ENCODE data around the gene COL9A2. TPM values are rescaled to one million over a fixed set of nuclear protein-coding genes. Genes with fewer than 3 reads are reported as not detected.

Gene COL9A2
- polyA plus RNA-seq, 1 of the 3 experiments (the other 2 are of a cell fraction): 0.94 TPM

- ChIA-PET CTCF (interaction anchor here (1.7 kb wide), 1 partner anchor 20 kb away, joined by 5 read pairs; no protein-coding TSS in a partner anchor), POLR2A (interaction anchor here (0.7 kb wide), 1 partner anchor 124 kb away, joined by 3 read pairs; no protein-coding TSS in a partner anchor)
- H3K9ac ChIP-seq: peak overlapping the region; percentile 99
- no peaks in the 10 kb centered on the region for H3K27me3 ChIP-seq (ENCODE audit: insufficient read depth)
- no peaks in the 10 kb centered on the region for H3K9me2 ChIP-seq
- peak overlapping the region; percentile 66 to 99 for H3K27ac ChIP-seq (ENCODE audit: low read depth in 2 of 2, low read length in 1 of 2)
- peak overlapping the region; percentile 88 for H3K4me2 ChIP-seq
- H3F3A ChIP-seq (replicated peaks; ENCODE audit: insufficient read depth): peaks cover 9% of the 10 kb centered on the region
- peaks cover 79% of the 10 kb centered on the region for H3K79me2 ChIP-seq (ENCODE audit: insufficient read depth)
- TF ChIP-seq YY1 (IDR thresholded peaks at IDR 0.05; ENCODE audit: low read depth) (no peak), RXRA (IDR thresholded peaks at IDR 0.05; ENCODE audit: borderline replicate concordance, low read depth) (no peak)
- TF ChIP-seq, protein P1, sequence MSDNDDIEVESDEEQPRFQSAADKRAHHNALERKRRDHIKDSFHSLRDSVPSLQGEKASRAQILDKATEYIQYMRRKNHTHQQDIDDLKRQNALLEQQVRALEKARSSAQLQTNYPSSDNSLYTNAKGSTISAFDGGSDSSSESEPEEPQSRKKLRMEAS (IDR thresholded peaks at IDR 0.05; ENCODE audit: low read depth): no peak
- no peaks in the 10 kb centered on the region for H4K20me1 ChIP-seq (ENCODE audit: insufficient read depth)
- peaks cover 28 to 38% of the 10 kb centered on the region in 2 experiments for H3K36me3 ChIP-seq (replicated peaks in 1 of 2; ENCODE audit: control insufficient read depth in 1 of 2, insufficient read depth in 2 of 2, low read length in 1 of 2)
- H3K9me3 ChIP-seq: no peaks in the 10 kb centered on the region
- WGBS (ENCODE audit: low lambda C conversion rate): 0% methylated on average over 3 of the region's 10 CpGs
- peaks cover 10 to 11% of the 10 kb centered on the region in 2 experiments; a peak in 3 of 4 replicates for H3K4me1 ChIP-seq (ENCODE audit: control insufficient read depth in 1 of 2, insufficient read depth in 2 of 2, low read depth in 1 of 2, low read length in 1 of 2)
- H3K4me3 ChIP-seq (ENCODE audit: low read depth in 2 of 2, low read length in 1 of 2): peak overlapping the region; percentile 75 to 93
- H2AFZ ChIP-seq (ENCODE audit: low read depth): peak overlapping the region; percentile 74
- DNase-seq: no peak
Measured at GRCh38 chr1:40258445-40258769, 58.7 kb downstream of the COL9A2 start.

DNA sequence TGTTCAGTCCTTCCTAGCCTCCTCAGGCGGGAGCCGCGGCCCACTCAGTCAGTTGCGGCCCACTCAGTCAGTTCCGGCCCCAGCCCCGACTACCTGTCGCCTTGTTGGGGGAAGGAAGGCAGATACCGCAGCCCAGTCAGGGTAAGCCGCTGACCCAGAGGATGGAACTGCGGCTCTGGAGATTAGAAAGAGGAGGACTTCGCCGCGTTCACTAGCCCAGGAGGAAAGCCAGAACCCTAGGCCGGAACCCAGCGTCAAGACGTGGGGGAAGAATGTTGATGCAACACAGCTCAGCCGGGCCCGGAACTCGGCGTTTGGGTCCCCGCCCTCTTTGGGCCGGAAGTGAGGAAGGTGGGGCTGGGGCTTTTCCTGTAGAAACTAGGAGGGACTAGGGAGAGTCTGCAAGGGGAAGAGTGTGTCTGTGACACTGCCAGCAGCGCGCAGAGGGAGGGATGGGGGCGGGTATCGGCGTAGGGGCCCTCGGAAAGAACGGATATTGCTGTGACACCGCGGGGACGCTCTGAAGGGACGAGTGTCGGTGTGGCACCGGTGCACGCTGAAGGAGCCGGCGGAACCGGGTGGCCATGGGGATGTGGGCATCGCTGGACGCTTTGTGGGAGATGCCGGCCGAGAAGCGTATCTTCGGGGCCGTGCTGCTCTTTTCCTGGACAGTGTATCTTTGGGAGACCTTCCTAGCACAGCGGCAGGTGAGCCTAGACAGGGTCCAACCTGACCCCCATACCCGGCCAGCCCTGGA lies 59.2 kb downstream of the COL9A2 start, which contains the start of gene ZMPSTE24:
Gene ZMPSTE24 (plus strand): TSS at position 549 of the 757 bp plus-strand sequence. CDS start 36 bp downstream, at position 585.
- peak within 1 kb of the TSS; percentile 88 for H3K4me2 ChIP-seq
- no peaks in the 10 kb centered on the region for H3K9me3 ChIP-seq
- peak within 1 kb of the TSS; percentile 96 to 99 for H3K27ac ChIP-seq (ENCODE audit: low read depth in 2 of 2, low read length in 1 of 2)
- peaks cover 75% of the 10 kb centered on the region for H3K79me2 ChIP-seq (ENCODE audit: insufficient read depth)
- POLR2A ChIA-PET: interaction anchor here (0.7 to 1.0 kb wide), 2 partner anchors 96 to 125 kb away, joined by 3 to 4 read pairs; partner anchors contain the start of gene RLF
- no peaks in the 10 kb centered on the region for H3K27me3 ChIP-seq (ENCODE audit: insufficient read depth)
- peak; percentile 88 for DNase-seq
- H2AFZ ChIP-seq (ENCODE audit: low read depth): peak within 1 kb of the TSS; percentile 94
- H3K36me3 ChIP-seq (replicated peaks in 1 of 2; ENCODE audit: control insufficient read depth in 1 of 2, insufficient read depth in 2 of 2, low read length in 1 of 2): peaks cover 22 to 34% of the 10 kb centered on the region in 2 experiments
- peaks cover 10 to 11% of the 10 kb centered on the region in 2 experiments; a peak in 3 of 4 replicates for H3K4me1 ChIP-seq (ENCODE audit: control insufficient read depth in 1 of 2, insufficient read depth in 2 of 2, low read depth in 1 of 2, low read length in 1 of 2)
- peak within 1 kb of the TSS; percentile 99 for H3K9ac ChIP-seq
- H4K20me1 ChIP-seq (ENCODE audit: insufficient read depth): no peaks in the 10 kb centered on the region
- CTCF ChIA-PET: interaction anchor here (1.0 to 2.1 kb wide), 3 partner anchors 20 to 105 kb away, joined by 3 to 6 read pairs (median 5); no protein-coding TSS in a partner anchor
- WGBS (ENCODE audit: low lambda C conversion rate): 3% methylated on average over 34 of the region's 48 CpGs
- peaks cover 9% of the 10 kb centered on the region for H3F3A ChIP-seq (replicated peaks; ENCODE audit: insufficient read depth)
- H3K4me3 ChIP-seq (ENCODE audit: low read depth in 2 of 2, low read length in 1 of 2): peak within 1 kb of the TSS; percentile 75 to 93
- no peaks in the 10 kb centered on the region for H3K9me2 ChIP-seq
- TF ChIP-seq GABPA (IDR thresholded peaks at IDR 0.05; ENCODE audit: low read depth) (peak; percentile 96), FOSL2 (IDR thresholded peaks at IDR 0.05; ENCODE audit: borderline replicate concordance, low read depth) (no peak; the same call in 1 of the 2 replicates), POLR2AphosphoS5 (IDR thresholded peaks at IDR 0.05; ENCODE audit: low read depth, low read length) (peak; percentile 86), SIN3A (IDR thresholded peaks at IDR 0.05; ENCODE audit: borderline replicate concordance, low read depth, low read length) (peak; percentile 98), ELF1 (IDR thresholded peaks at IDR 0.05) (peak; percentile 80), MXI1 (IDR thresholded peaks at IDR 0.05; ENCODE audit: low read depth, low read length) (peak; percentile 98), TEAD4 (IDR thresholded peaks at IDR 0.05; ENCODE audit: borderline replicate concordance, insufficient read depth) (no peak), USF1 (IDR thresholded peaks at IDR 0.05; ENCODE audit: borderline replicate concordance, low read depth) (peak; percentile 35; the same call in 1 of the 2 replicates), RAD21 (IDR thresholded peaks at IDR 0.05; ENCODE audit: low read length) (no peak), GATA2 (CRISPR knock-in tag; IDR thresholded peaks at IDR 0.05) (no peak), TAF1 (IDR thresholded peaks at IDR 0.05; ENCODE audit: borderline replicate concordance, low read depth, low read length) (peak; percentile 81), MEF2A (IDR thresholded peaks at IDR 0.05; ENCODE audit: borderline replicate concordance, low read depth) (no peak), ZBTB33 (IDR thresholded peaks at IDR 0.05; ENCODE audit: borderline replicate concordance, low read depth) (no peak), EZH2phosphoT487 (IDR thresholded peaks at IDR 0.05; ENCODE audit: borderline replicate concordance, low read depth) (no peak), EP300 (IDR thresholded peaks at IDR 0.05; ENCODE audit: borderline replicate concordance in 1 of 2, low read depth in 1 of 2, low read length in 1 of 2) (peak in 1 of 2 experiments; percentile 59; a peak in 2 of 4 replicates), YY1 (IDR thresholded peaks at IDR 0.05; ENCODE audit: low read depth) (peak; percentile 58), FOXM1 (IDR thresholded peaks at IDR 0.05; ENCODE audit: low read depth) (no peak)
- TF ChIP-seq, protein P2, sequence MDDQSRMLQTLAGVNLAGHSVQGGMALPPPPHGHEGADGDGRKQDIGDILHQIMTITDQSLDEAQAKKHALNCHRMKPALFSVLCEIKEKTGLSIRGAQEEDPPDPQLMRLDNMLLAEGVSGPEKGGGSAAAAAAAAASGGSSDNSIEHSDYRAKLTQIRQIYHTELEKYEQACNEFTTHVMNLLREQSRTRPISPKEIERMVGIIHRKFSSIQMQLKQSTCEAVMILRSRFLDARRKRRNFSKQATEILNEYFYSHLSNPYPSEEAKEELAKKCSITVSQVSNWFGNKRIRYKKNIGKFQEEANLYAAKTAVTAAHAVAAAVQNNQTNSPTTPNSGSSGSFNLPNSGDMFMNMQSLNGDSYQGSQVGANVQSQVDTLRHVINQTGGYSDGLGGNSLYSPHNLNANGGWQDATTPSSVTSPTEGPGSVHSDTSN (IDR thresholded peaks at IDR 0.05): peak; percentile 33; the same call in 1 of the 2 replicates
- TF ChIP-seq, protein P1 (IDR thresholded peaks at IDR 0.05; ENCODE audit: low read depth): peak; percentile 89

Data from SK-N-SH (cell line).